Fibroblast of peridontal ligament (primary cell): ENCODE measurements around the gene CD80.
"Not testable (repeated sequence)": the region's sequence is repeated elsewhere in the genome, so short reads cannot be mapped to it uniquely, and the experiment has no call there.

Source experiments
- DNase-seq: peaks from one replicate; pipeline ENCODE4 v3.0.0-alpha.2; 2010; ENCODE audit errors: extremely low read depth

Gene CD80

DNA sequence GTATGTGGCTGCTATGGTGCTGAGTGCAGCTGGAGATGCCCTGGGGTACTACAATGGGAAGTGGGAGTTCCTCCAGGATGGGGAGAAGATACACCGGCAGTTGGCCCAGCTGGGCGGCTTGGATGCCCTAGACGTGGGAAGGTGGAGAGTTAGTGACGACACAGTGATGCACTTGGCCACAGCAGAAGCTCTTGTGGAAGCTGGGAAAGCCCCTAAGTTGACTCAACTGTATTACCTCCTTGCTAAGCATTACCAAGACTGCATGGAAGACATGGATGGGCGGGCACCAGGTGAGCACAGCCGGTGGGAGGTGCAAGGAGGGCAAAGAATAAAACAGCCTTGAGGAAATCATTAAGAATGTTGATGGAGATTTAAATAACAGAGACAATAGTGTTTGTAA, 22.8 kb upstream of the CD80 start:
- DNase-seq: no peak

DNA sequence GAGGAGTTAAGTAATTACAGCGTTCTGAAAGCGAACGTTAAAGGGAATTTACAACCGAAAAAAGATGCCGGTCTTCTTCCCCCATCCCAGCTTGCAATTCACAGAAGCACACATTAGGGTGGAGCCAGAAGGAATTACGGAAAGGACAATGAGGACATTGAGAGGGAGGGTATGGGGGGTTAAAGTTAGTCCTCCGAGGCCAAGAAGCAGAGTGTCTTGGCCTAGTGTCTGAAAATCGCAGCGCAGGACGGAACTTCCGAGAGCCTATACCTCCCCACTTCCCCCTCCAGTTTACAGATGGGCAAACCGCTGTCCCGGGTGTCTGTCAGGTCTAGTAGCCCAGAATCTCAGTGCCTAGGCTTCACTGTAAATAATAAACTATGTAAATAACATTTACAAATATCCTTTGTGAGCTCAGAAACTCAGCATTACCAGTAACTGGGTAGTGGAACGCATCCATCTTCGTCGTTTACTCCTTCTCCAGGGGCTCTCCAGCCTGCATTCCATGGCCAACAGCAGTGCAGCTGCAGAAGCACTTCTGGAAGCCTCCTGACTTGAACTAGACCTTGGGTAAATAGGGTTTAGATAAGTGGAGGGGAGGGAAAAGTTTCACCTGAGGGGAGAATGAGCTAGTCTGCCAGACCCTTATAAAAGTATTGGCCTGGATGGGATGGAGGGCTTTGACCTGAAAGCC, 20.8 kb upstream of the CD80 start:
- peak; percentile 40 for DNase-seq

DNA sequence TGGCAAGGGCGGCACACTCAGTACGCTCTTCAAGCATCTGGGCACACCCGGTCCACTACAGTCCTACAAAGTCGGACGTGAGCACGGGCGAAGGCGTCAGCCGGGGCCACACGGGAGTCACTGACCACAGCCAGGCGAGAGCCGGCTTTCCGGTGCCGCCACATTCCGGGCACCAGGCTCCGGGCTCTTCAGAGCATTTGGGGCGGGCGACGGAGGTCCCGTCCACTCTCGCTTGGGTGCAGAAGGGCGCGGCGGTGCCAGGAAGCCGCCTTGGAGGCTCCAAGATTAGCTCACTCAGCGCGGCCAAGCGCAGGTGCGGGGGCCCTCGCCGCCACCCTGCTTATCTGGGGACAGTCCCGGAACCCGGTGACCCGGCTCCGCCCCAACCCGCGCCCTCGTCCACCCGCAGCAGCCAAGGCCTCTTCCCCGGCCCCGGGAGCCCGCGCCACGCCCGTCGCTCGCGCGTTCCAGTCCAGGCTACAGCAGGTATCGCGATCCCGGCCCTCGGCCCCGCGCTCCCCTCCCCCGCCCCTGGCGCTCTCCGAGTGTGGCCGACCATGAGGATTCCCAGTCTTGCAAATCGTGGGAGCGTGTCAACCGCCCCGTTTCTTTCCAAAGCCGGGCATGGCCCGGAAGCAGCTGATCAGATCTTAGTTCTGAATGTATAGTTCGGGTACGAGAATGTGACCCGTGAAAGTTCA, 20.1 kb upstream of the CD80 start, which contains the start of gene ADPRH:
Gene ADPRH (plus strand): TSS at position 127 of the 701 bp plus-strand sequence. CDS start 2,678 bp downstream, outside the sequence.
- DNase-seq: peak; percentile 49

DNA sequence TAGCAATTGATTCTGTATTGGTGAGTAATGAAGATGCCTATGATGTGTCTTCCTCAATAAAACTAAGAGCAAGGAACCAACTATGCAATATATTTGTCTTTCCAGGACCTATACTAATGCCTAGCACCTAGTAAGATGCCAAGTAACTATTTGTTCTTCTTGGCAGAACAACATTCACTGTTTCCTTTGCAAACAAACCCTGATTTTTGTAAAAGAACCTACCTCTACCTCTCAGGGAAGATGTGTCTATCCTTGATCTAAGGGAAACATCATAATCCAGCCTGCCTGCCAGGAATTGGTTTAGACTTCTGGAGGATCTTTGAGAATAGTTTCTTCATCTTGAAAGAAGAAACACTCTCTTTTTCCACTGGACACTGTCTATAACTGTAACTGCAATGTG, 16.1 kb upstream of the CD80 start:
- DNase-seq: no peak

DNA sequence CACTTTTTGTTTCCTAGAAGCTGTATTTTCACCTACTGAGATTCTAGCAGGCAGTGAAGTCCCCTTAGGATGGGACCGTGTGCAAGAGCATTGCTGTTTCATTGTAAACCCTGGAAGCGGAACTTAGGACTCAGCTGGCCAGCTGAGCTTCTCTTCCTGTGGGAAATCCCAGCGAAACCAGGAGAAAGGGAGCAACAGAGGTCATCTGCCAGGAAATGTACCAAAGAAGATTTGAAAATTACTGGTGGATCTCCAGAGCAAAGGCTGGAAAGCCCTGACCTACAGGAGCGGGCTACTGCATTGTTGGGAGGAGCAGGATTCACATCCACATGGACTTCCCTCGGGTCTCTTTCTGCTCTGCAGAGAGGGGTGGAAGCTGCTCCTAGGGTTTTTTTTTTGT, 12.3 kb upstream of the CD80 start:
- no peak for DNase-seq

DNA sequence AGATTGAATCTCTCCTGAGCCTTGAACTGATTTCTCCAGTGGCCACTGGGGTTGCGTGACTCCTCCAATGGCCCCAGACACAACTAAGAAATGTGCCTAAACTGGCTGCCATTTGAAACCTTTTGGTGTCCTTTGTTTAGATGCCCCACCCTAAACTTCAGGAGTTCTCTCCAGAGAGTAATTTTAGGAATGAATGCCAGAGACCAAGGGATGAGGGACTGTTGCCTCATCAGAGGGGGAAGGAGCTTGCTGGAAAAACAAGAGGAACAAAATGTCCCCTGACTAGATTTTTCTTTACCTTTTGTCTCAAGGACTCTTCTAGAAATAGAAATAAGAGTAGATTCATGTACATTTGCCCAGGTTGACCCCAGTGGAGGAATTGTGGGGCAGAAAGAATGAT, 11.8 kb upstream of the CD80 start:
- no peak for DNase-seq

DNA sequence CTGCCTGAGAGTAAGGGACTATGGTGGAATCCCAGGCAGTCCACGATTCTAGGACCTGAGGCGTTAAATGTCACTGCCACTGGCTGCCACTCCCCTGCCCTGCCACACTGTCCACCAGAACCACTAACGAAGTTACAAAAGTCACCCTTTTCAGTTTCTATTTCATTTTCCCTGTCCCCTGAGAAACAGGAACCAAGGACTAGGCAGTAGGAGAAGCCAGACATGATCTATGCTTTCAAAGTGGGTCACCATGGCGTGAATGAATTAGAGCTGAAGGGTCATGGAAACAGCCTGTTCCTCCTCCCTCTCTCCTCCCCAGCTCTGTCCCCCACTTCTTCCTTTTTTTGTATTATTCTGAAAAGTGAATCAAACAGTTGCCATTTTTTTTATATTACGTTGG, 10.8 kb upstream of the CD80 start:
- no peak for DNase-seq

DNA sequence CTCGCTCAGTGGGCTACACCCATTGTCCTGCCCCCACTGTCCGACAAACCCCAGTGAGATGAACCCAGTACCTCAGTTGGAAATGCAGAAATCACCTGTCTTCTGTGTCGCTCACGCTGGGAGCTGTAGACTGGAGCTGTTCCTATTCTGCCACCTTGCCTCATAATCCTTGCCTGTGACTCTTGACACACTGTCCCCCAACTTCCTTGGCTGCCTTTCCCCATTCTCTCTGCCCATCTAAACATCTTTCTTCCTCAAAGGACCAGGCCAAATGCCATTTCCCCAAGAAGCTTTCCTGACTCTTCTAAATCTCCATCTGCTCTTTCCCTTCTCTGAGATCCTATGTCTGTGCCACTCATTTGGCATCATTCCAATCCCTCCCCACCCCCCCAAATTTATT, 9.7 kb upstream of the CD80 start:
- DNase-seq: no peak

DNA sequence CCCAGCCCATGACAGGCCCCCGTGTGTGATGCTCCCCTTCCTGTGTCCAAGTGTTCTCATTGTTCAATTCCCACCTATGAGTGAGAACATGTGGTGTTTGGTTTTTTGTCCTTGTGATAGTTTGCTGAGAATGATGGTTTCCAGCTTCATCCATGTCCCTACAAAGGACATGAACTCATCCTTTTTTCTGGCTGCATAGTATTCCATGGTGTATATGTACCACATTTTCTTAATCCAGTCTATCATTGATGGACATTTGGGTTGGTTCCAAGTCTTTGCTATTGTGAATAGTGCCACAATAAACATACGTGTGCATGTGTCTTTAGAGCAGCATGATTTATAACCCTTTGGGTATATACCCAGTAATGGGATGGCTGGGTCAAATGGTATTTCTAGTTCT, 3.9 kb upstream of the CD80 start:
- DNase-seq: not testable (repeated sequence)

DNA sequence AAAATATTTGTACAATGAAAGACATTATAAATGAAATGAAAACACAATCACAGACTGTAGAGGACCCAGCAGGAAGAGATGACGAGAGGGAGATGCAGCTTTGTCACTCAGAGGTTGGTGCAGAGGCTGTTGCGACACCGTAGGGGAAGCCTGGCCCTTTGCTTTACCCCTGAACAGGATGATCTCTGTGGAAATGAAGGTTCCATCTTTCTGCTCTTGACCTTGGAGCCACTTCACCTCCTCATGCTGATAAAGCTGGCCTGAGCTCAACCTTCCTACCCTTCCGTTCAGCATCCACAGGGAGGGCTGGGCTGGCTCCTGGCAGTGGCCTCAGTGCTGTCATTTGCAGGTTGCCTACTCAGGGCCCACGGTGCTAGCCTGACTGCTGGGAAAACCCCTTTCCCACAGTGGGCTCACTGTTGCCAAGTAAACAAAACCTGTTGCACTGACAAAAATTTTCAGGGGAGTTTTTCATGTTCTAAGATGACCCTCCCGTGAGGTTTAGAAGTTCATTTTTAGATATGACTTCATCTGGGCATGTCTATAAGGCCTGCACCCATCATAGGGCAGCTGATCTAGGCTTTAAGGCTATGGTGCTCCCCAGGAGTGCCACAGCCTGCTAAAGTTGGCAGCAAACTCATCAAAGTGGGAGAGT, 3.0 kb upstream of the CD80 start:
- no peak for DNase-seq

DNA sequence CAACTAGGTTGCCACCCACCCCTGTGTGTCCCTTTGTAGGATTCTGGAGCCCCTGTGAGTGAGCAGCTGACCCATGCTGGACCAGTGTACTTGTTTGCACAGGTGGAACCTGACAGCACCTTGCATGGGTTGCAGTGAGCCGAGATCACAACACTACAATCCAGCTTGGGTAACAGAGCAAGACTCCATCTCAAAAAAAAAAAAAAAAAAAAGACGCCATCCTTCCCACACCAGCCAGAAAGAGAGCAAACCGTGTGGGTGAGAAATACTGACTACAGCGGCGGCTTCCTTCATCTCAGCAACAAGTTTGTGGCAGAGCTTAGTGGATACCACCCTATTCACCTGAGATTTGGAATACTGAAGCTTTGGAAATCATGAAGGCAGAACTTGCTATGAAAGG, 746 bp upstream of the CD80 start:
- no peak for DNase-seq

DNA sequence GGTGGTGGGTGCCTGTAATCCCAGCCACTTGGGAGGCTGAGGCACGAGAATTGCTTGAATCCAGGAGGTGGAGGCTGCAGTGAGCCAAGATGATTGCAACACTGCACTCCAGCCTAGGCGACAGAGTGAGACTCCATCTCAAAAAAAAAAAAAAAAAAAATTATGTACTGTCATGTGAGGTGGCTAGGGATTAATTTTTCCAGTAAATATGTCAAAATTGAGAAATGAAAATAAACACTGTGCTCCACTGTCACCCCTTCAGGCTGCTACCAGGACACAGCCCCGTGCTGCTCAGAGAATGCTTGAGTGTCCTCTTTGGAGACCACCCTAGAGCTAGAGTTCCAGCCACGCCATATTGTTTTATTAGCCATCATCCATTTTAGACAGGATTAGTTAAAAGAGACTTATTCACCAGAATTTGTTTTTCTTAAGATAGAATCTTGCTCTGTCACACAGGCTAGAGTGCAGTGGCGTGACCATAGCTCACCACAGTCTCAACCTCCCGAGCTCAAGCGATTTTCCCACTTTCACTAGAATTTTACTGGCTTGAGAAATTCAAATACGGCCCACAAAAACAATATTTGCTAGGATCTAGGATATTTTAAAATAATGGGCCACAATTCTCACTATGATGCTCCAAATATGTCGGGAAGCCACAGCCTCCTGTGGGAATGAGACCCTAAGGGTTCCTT, 642 bp downstream of the CD80 start:
- DNase-seq: no peak

DNA sequence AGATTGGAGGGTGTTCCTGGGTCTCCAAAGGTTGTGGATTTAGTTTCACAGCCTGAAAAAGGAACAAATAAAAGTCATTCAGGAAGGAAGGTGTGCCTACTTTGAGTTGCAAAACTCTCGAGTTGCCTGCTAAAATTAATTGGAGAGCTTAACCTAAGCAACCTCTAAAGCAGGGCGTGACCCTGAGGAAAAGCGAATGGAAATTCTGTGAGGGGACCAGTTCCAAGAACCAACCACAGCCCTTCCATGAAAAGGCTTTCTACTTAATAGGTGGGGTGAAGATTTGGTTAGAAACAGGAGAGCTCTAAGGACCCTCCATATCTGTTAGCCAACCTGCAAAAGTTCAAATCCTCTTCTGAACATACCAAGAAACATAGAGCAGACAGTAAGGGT, 1.5 kb downstream of the CD80 start:
- DNase-seq: no peak

DNA sequence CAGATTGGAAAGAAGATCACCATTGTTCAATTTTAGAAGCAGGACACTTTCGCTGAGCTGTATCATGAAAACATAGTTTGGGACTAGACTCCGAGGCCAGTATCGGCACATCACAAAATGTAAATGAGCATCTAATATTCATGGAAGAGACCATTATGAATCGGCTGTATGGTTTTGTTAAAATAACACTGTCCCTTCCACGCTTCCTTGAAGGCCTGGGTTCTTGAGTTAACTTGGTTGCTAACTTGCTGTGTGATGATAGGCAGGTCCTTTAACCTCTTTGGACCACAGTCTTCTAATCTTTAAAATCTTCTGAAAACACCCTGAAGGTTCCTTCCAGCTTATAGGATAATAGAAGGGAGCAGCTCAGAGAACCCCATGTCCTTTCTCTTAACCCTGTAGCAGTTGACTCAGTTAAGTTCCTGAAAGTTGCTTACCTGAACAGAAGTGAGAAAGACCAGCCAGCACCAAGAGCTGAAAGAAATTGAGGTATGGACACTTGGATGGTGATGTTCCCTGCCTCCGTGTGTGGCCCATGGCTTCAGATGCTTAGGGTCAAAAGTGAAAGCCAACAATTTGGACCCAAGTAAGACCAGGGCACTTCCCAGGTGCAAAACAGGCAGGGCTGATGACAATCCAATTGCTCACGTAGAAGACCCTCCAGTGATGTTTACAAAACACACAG, 2.1 kb downstream of the CD80 start:
- DNase-seq: no peak

DNA sequence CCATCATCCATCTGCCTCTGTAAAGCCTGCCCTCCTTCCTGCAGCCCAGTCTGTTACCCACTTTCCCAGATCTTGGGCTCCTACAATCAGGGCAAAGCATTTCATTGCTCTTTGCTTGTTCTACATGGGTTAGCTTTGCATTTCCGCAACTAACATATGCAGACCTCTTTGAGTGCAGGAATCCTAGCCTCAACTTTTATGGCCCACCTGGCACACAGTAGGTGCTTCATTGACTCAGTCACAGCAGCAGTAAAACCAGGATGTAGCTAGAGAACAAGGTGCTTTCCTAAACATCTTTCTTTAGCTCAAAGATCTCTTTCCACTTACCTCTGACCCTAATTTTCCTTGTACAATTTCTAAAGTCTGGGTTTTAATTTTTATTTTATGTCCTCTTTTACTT, 3.5 kb downstream of the CD80 start:
- DNase-seq: no peak

DNA sequence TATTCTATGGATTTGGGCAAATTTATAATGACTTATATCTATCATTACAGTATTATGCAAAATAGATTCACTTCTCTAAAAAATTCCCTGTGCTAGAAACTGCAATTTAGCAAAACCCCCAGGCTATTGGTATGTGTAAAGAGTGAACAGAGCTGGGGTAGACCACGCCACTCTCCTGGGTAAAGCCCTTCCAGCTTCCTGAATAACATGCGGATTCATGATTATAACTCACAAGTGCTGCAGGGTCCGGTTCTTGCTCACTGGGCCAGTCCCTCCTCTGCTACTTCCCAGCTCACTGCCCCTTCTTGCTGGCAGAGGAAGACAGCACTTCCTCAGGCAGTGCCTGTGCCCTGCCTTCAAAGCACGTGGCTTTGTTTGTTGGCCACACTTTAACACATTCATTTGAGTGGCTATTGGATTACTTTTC, 4.1 kb downstream of the CD80 start:
- no peak for DNase-seq

DNA sequence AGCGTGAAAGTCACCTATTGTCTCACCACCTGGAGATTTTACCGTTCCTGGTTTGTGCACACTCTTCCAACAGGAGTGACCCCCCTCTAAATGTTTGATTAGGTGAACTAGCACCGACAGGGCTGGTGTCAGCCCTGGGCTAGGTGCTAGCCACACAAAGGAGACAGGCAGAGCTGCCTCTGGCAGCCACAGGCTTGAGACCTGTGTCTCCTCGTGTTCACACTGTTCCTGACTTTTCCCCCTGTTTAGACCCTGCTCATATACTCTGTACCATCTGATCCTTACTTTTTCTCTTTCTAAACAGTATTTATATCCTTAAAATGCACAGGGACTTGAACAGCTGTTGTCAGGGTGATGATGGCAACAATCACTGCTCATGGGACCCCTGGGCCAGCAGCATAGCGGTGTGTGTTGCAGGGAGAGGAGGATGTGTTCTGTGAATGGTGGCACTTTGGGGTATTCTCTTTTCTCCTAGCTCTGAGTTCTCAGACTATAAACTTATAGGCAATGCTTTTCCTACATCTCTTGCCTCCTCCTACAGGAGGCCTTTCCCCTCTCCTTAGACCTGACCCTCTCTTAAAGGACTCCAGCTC, 5.5 kb downstream of the CD80 start:
- DNase-seq: no peak

DNA sequence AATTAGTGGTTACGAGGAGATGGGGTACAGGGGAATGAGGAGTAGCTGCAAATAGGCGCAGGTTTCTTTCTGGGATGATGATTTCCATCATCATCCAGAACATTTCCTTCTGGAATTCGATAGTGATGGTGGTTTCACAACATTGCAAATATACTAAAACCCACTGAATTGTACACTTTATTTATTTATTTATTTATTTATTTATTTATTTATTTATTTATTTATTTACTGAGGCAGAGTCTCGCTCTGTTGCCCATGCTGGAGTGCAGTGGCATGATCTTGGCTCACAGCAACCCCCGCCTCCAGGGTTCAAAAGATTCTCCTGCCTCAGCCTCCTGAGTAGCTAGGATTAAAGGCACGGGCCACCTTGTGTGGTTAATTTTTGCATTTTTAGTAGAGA, 6.5 kb downstream of the CD80 start:
- DNase-seq: not testable (repeated sequence)

DNA sequence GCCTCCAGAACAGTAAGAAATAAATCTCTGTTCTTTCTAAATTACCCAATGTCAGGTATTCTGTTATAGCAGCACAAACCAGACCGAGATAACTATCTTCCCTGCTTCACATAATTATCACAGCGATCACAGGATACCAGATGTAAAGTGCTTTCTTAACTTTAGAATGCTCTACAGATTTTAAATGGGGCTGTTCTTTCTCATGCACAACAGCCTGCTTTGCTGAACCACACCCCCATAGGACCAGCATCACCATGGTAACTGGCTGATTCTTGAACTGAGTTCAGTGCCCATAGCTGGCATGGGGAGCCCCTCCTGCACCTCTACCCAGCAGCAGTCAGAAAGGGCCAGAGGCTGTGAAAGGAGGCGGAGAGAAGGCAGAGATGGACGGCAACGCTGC, 7.8 kb downstream of the CD80 start:
- DNase-seq: no peak

DNA sequence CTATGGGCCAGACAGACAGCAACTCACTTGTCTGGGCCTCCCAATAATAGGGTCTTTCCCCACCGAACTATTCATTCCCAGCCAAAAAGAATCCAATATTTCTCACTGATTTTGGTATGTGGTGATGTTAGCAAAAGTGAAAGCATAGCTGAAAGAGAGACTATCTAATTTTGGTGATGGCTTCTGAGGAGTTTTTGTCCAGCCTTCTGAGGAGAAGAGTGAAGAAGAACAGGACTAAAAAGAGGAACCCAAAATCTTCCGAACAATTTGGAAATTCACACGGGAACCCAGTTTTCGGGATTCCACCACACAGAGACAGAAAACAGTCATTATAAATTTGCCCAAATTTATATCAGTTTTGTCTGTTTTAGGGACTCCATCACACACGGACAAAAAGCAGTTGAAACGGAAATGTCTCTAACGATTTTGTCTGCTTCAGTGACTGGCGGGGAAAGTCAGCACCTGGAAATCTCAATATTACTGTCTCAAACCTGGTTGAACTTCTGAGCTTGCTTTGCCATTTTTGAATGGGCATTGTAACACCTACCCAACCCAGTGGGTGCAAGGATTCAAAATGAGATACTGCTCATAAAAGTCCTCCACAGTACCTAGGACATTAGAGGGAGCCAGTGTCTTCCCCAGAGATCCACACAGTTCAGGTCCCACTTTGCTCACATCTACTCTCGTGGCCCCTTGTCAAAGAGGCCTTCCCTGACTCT, 9.1 kb downstream of the CD80 start:
- DNase-seq: no peak

DNA sequence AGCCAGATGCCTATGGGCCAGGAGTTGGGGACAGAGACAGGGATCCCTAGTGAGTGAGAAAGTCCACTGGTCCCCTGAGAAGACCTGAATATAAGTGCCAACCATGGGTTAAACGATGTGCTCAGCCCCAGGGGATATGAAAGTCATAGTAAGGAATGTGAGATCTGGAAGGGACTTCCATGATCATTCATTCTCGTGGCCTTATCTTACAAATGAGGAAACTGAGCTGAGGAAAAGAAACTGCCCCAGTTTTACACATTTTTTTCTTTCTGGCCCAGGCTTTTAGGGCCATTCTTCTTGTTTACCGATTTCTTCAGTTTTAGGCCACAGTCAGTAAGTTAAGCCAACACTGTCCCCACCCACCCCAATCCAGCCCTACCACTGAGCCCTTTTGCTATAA, 11.1 kb downstream of the CD80 start:
- DNase-seq: no peak
